Esophagus squamous epithelium (tissue), 4 donors: Measurements from ENCODE around the gene MYO7B.

Source experiments
- POLR2A ChIP-seq, 4 donors: fragments of 450-650 bp; IDR thresholded peaks; one replicate each; pipeline ENCODE4 v1.6.1; 2017; ENCODE audit warnings: antibody characterized with exemption in 4 of 4, mild to moderate bottlenecking in 4 of 4, moderate library complexity in 3 of 4
- TF ChIP-seq, protein P1 (sequence below), 6 experiments: fragments of 450-650 bp in 4 of 6; fragments of 200-600 bp in 2 of 6; sonication (generic) in 2 of 6; IDR thresholded peaks; one replicate each; pipeline ENCODE4 v1.5.1; 2016 to 2019; ENCODE audit warnings: antibody characterized with exemption in 6 of 6, mild to moderate bottlenecking in 4 of 6, moderate library complexity in 4 of 6

DNA sequence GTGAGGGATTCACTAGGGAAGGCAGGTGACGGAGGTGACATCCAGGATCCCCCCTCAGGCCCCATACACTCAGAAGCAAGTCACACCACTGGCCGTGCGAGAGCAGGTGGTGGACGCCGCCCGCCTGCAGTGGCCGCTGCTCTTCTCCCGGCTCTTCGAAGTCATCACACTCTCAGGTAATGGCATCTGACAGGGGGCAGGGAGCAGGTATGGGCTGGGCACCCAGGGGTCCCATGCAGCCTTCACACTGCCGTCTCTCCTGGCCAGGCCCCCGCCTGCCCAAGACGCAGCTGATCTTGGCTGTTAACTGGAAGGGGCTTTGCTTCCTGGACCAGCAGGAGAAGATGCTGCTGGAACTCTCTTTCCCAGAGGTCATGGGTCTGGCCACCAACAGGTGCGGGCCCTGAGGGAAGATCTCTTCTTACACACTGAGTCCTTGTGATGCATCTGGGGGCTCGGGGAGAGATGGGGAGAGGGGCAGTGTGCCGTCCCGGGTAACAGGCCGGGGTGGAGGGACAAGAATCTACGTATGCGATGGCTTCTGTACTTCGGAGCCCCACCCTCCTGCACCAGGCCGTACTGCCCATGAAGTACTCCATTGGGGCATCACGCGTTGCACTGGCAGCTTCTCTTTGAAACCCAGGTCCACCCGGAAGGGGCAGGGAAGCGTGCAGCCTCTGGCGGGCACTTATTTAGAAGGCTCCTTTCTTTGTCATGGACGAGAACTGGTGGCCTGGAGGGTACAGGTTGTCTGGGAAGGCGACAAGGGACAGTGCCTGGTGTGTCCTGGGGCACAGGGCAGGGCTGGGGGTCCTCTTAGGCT is 91.6 kb downstream of the MYO7B start:
- TF ChIP-seq, protein P1, sequence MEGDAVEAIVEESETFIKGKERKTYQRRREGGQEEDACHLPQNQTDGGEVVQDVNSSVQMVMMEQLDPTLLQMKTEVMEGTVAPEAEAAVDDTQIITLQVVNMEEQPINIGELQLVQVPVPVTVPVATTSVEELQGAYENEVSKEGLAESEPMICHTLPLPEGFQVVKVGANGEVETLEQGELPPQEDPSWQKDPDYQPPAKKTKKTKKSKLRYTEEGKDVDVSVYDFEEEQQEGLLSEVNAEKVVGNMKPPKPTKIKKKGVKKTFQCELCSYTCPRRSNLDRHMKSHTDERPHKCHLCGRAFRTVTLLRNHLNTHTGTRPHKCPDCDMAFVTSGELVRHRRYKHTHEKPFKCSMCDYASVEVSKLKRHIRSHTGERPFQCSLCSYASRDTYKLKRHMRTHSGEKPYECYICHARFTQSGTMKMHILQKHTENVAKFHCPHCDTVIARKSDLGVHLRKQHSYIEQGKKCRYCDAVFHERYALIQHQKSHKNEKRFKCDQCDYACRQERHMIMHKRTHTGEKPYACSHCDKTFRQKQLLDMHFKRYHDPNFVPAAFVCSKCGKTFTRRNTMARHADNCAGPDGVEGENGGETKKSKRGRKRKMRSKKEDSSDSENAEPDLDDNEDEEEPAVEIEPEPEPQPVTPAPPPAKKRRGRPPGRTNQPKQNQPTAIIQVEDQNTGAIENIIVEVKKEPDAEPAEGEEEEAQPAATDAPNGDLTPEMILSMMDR (IDR thresholded peaks at IDR 0.05): no peak
- no peak for TF ChIP-seq POLR2A (IDR thresholded peaks at IDR 0.05)
